Dermis blood vessel endothelial cell (primary cell): ENCODE results near the gene SATB1. TPM values are rescaled to one million over a fixed set of nuclear protein-coding genes. Genes with fewer than 3 reads are reported as not detected.
"Not testable (repeated sequence)": the region's sequence is repeated elsewhere in the genome, so short reads cannot be mapped to it uniquely, and the experiment has no call there.

Experiments
- DNase-seq: peaks from one replicate; pipeline ENCODE4 v3.0.0; 2010
- total RNA-seq: library from RNA; depleted of rRNA; stranded (reverse); fragments of >200 nt; gene quantifications from 2 replicates; pipeline ENCODE4 v1.2.3, GENCODE V29; 2014

The SATB1 gene
- total RNA-seq, result 12.1 and 20.1 TPM in 2 replicates

- peak; percentile 45 for DNase-seq
Measured at GRCh38 chr3:18424729-18425640, at the start of gene SATB1. Gene SATB1, minus strand, starts transcription at chr3:18425339. Its CDS starts 4,372 bp downstream, at chr3:18420967.

GRCh38 chr3:18474202-18474601 is 49.1 kb upstream of the SATB1 start:
- DNase-seq, result no peak

- no peak for DNase-seq
Measured at GRCh38 chr3:18469775-18470174, 44.6 kb upstream of the SATB1 start.

- no peak for DNase-seq
Measured at GRCh38 chr3:18466136-18466535, 41.0 kb upstream of the SATB1 start.

- no peak for DNase-seq
Measured at GRCh38 chr3:18454766-18455165, 29.6 kb upstream of the SATB1 start.

- DNase-seq, result not testable (repeated sequence)
Measured at GRCh38 chr3:18449618-18450017, 24.5 kb upstream of the SATB1 start.

- DNase-seq, result no peak
Measured at GRCh38 chr3:18447720-18448119, 22.6 kb upstream of the SATB1 start.

- DNase-seq, result no peak
Measured at GRCh38 chr3:18446149-18446825, 21.1 kb upstream of the SATB1 start.

- no peak for DNase-seq
Measured at GRCh38 chr3:18445401-18446148, 20.4 kb upstream of the SATB1 start.

GRCh38 chr3:18444595-18445400 is 19.7 kb upstream of the SATB1 start:
- peak; percentile 70 for DNase-seq

GRCh38 chr3:18443665-18444594 is 18.8 kb upstream of the SATB1 start:
- DNase-seq, result peak; percentile 1

GRCh38 chr3:18442756-18443664 is 17.9 kb upstream of the SATB1 start:
- DNase-seq, result no peak

GRCh38 chr3:18441551-18441950 is 16.4 kb upstream of the SATB1 start:
- DNase-seq, result no peak

GRCh38 chr3:18440066-18440722 is 15.1 kb upstream of the SATB1 start:
- no peak for DNase-seq

- DNase-seq, result no peak
Measured at GRCh38 chr3:18439281-18439680, 14.1 kb upstream of the SATB1 start.

- DNase-seq, result no peak
Measured at GRCh38 chr3:18438586-18438985, 13.4 kb upstream of the SATB1 start.

GRCh38 chr3:18436213-18436612 is 11.1 kb upstream of the SATB1 start:
- DNase-seq, result no peak

- DNase-seq, result no peak
Measured at GRCh38 chr3:18434711-18435110, 9.6 kb upstream of the SATB1 start.

- no peak for DNase-seq
Measured at GRCh38 chr3:18432752-18433151, 7.6 kb upstream of the SATB1 start.
